Hepatocyte (in vitro differentiated cells): ENCODE measurements around the gene SLC29A3. TPM values are rescaled to one million over a fixed set of nuclear protein-coding genes. Genes with fewer than 3 reads are reported as not detected.

Experiments
- DNase-seq: peaks from one replicate; pipeline ENCODE4 v3.0.0-alpha.2; 2016; ENCODE audit warnings: low spot score
- H2AFZ ChIP-seq: fragments of 200-600 bp; sonication (generic); 2 replicates; pipeline ENCODE4 v1.6.0; 2016; ENCODE audit warnings: antibody characterized with exemption, mild to moderate bottlenecking
- H3K27ac ChIP-seq: fragments of 200-600 bp; sonication (generic); 2 replicates; pipeline ENCODE4 v1.5.1; 2016; ENCODE audit warnings: mild to moderate bottlenecking
- H3K27me3 ChIP-seq: fragments of 200-600 bp; sonication (generic); 2 replicates; pipeline ENCODE4 v1.6.1; 2016
- H3K36me3 ChIP-seq: fragments of 200-600 bp; sonication (generic); replicated peaks from 2 replicates; pipeline ENCODE4 v1.5.1; 2016; ENCODE audit warnings: low read depth; ENCODE audit not compliant: insufficient read depth
- H3K4me1 ChIP-seq: fragments of 200-600 bp; sonication (generic); 2 replicates; pipeline ENCODE4 v1.5.1; 2016; ENCODE audit warnings: mild to moderate bottlenecking, moderate library complexity; ENCODE audit not compliant: insufficient read depth
- H3K4me2 ChIP-seq: fragments of 200-600 bp; sonication (generic); 2 replicates; pipeline ENCODE4 v1.6.0; 2016
- H3K4me3 ChIP-seq: fragments of 200-600 bp; sonication (generic); 2 replicates; pipeline ENCODE4 v1.5.1; 2016; ENCODE audit warnings: mild to moderate bottlenecking
- H3K79me2 ChIP-seq: fragments of 200-600 bp; sonication (generic); 2 replicates; pipeline ENCODE4 v1.6.0; 2017; ENCODE audit warnings: mild to moderate bottlenecking
- H3K9me2 ChIP-seq: fragments of 200-600 bp; sonication (generic); replicated peaks from 2 replicates; pipeline ENCODE4 v1.6.0; 2017; ENCODE audit warnings: mild to moderate bottlenecking; ENCODE audit not compliant: insufficient read depth
- H3K9me3 ChIP-seq: fragments of 200-600 bp; sonication (generic); 2 replicates; pipeline ENCODE4 v1.5.1; 2016; ENCODE audit warnings: low read depth, mild to moderate bottlenecking
- H4K20me1 ChIP-seq: fragments of 200-600 bp; sonication (generic); 2 replicates; pipeline ENCODE4 v1.6.0; 2016; ENCODE audit warnings: mild to moderate bottlenecking; ENCODE audit not compliant: insufficient read depth, poor library complexity, severe bottlenecking
- EZH2 ChIP-seq: fragments of 200-600 bp; sonication (generic); IDR thresholded peaks from 2 replicates; pipeline ENCODE4 v1.6.1; 2016; ENCODE audit warnings: antibody characterized with exemption, mild to moderate bottlenecking, borderline replicate concordance
- EZH2phosphoT487 ChIP-seq: fragments of 200-600 bp; sonication (generic); IDR thresholded peaks from one replicate; pipeline ENCODE4 v1.6.1; 2018; ENCODE audit warnings: antibody characterized with exemption, mild to moderate bottlenecking, low read depth, moderate library complexity; ENCODE audit not compliant: unreplicated experiment, severe bottlenecking
- WGBS: methylation state at CpG from one replicate; pipeline ENCODE4 v1.1.6; 2016; ENCODE audit warnings: low lambda C conversion rate; ENCODE audit errors: missing lambda C conversion rate; 5-methylcytosine and 5-hydroxymethylcytosine counted together
- polyA plus RNA-seq: library from polyadenylated mRNA; unstranded; fragments of >200 nt; fragmentation: Nextera tagmentation; extraction: Ambion mirVana; gene quantifications from 2 replicates; pipeline ENCODE4 v1.2.1, GENCODE V29; 2016
- total RNA-seq: library from RNA; depleted of rRNA; stranded (reverse); fragments of >200 nt; gene quantifications from 2 replicates; pipeline ENCODE4 v1.2.3, GENCODE V29; 2014
- TF ChIP-seq, protein P1 (sequence below): fragments of 200-600 bp; sonication (generic); IDR thresholded peaks from 2 replicates; pipeline ENCODE4 v1.5.1; 2016; ENCODE audit warnings: antibody characterized with exemption, mild to moderate bottlenecking; ENCODE audit not compliant: poor library complexity

Gene SLC29A3
- total and polyA plus RNA-seq, 2 experiments from 2014 or later = 8.4 to 12.0 TPM

DNA sequence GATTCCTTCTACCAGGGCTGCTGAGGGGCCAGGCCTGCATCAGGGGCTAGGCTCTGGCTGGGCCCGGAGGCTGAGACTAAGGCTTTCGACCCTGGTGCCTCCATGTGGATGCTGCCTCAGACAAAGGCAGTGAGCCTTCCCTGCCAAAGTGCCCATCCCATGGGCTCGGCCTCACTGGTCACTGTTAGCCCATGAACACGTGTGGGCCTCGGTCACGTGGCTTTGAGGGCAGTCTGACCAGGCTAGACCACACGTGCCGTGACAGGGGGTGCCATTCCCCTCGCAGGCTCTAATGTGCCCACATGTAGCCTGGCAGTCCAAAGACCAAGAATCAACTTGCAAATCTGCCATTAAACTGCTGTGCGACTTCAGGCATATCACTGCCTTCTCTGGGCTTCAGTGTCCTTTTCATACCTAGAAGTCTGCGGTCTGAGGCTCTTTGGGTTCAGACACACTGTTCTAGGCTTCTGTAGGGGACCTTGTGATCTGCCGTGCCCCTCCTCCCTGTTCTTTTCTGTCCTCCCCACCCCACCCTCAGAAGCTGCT lies 17.6 kb upstream of the SLC29A3 start:
- H3K9me3 ChIP-seq = no peaks in the 10 kb centered on the region
- H3K27me3 ChIP-seq = no peaks in the 10 kb centered on the region
- no peak overlapping the region for H3K4me2 ChIP-seq

DNA sequence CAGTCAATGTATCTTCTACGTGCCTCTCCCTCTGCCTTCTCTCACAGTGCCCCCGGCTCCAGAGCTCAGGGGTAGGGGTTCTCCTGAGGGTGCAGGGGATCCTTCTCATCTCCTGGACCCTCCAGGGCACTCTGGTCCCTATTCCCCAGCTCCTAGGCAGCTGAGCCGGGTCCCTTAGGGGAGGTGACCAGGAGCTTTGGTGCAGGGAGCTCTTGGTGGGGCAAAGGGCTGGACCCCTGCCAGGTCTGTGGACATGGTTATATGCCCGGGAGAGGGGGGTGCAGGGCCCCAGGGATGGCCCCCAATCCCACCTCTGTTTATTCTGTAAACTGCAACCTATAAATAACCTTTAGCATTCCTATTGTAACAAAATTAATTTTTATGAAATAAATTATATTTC lies 16.6 kb upstream of the SLC29A3 start:
- H3K79me2 ChIP-seq = no peaks in the 10 kb centered on the region
- no peaks in the 10 kb centered on the region for H3K9me3 ChIP-seq
- H3K4me2 ChIP-seq = no peak overlapping the region
- H3K27ac ChIP-seq = no peak overlapping the region
- whole genome bisulfite sequencing = 92% methylated on average over 4 of the region's 4 CpGs
- peaks cover 3% of the 10 kb centered on the region for H3K4me1 ChIP-seq
- H2AFZ ChIP-seq = no peak overlapping the region
- no peaks in the 10 kb centered on the region for H3K27me3 ChIP-seq
- TF ChIP-seq, protein P1, sequence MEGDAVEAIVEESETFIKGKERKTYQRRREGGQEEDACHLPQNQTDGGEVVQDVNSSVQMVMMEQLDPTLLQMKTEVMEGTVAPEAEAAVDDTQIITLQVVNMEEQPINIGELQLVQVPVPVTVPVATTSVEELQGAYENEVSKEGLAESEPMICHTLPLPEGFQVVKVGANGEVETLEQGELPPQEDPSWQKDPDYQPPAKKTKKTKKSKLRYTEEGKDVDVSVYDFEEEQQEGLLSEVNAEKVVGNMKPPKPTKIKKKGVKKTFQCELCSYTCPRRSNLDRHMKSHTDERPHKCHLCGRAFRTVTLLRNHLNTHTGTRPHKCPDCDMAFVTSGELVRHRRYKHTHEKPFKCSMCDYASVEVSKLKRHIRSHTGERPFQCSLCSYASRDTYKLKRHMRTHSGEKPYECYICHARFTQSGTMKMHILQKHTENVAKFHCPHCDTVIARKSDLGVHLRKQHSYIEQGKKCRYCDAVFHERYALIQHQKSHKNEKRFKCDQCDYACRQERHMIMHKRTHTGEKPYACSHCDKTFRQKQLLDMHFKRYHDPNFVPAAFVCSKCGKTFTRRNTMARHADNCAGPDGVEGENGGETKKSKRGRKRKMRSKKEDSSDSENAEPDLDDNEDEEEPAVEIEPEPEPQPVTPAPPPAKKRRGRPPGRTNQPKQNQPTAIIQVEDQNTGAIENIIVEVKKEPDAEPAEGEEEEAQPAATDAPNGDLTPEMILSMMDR = no peak
- TF ChIP-seq EZH2phosphoT487 = no peak
- TF ChIP-seq EZH2 = no peak
- H3K9me2 ChIP-seq = no peaks in the 10 kb centered on the region
- H3K4me3 ChIP-seq = no peak overlapping the region
- no peaks in the 10 kb centered on the region for H4K20me1 ChIP-seq
- no peaks in the 10 kb centered on the region for H3K36me3 ChIP-seq
- no peak for DNase-seq

More for the DNA sequence above, 17.6 kb upstream of the SLC29A3 start:
- H4K20me1 ChIP-seq = no peaks in the 10 kb centered on the region
- WGBS = 96% methylated on average over 12 of the region's 12 CpGs
- H3K79me2 ChIP-seq = no peaks in the 10 kb centered on the region
- TF ChIP-seq, protein P1 = no peak
- TF ChIP-seq EZH2 (no peak), EZH2phosphoT487 (no peak)
- no peaks in the 10 kb centered on the region for H3K4me1 ChIP-seq
- H3K36me3 ChIP-seq = no peaks in the 10 kb centered on the region
- H3K27ac ChIP-seq = no peak overlapping the region
- no peak for DNase-seq
- no peak overlapping the region for H2AFZ ChIP-seq
- H3K9me2 ChIP-seq = no peaks in the 10 kb centered on the region
- H3K4me3 ChIP-seq = no peak overlapping the region

DNA sequence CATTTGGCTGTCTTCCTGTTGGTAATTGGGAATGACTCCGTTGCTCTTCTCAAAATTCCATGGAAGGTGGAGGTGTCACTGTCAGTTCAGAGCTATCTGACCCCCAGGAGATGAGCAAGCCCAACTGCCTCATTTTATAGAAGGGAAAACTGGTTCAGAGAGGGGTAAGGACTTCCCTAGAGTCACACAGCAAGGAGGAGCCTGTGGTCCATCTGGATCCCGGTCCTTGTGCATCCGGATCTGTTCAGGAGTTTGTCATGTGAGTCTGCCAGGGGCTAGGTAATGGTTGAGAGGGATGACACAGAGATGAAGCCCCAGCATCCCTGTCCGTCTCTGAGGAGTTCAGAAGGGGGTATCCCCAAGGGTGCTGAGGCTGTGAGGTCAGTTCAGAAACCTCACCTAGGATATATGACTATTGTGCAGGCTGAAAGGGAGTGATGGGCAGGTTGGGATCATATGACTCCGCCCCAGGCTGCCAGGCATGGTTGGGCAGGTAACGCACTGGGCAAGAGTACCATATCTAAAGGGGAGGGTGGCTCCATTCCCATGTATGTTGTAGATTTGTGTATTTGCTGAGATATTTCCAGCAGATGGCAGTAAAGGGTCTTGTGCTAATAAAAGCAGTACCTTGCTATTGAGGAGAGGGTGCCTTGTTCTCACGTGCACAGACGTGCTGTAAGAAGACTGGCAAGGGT lies 16.0 kb upstream of the SLC29A3 start:
- Histone ChIP-seq H3K4me3 (no peak overlapping the region), H3K27ac (no peak overlapping the region), H4K20me1 (no peaks in the 10 kb centered on the region), H3K36me3 (no peaks in the 10 kb centered on the region), H3K79me2 (no peaks in the 10 kb centered on the region), H3K9me2 (no peaks in the 10 kb centered on the region), H2AFZ (no peak overlapping the region), H3K4me1 (peaks cover 6% of the 10 kb centered on the region), H3K9me3 (no peaks in the 10 kb centered on the region), H3K27me3 (no peaks in the 10 kb centered on the region), H3K4me2 (no peak overlapping the region)
- TF ChIP-seq, protein P1 = peak; percentile 54
- no peak for TF ChIP-seq EZH2
- DNase-seq = peak; percentile 80
- 72% methylated on average over 8 of the region's 8 CpGs for WGBS
